Activated CD8-positive, alpha-beta memory T cell treated with anti-CD3 and anti-CD28 coated beads, Interleukin-2, amount 50 U/mL, for 4 hours (primary cell): ENCODE results near the gene FAM50A.
A peak's percentile ranks its signal among the peaks of the same experiment; 100 is the strongest.

Experiments
- DNase-seq: peaks from one replicate; pipeline ENCODE4 v3.0.0-alpha.2; 2020

FAM50A gene

GRCh38 chrX:154440623-154441357 is 3.2 kb upstream of the FAM50A start:
- no peak for DNase-seq

- DNase-seq = no peak
Observed at GRCh38 chrX:154441564-154441963, 2.4 kb upstream of the FAM50A start.

GRCh38 chrX:154441984-154442707 is 1.8 kb upstream of the FAM50A start:
- no peak for DNase-seq

GRCh38 chrX:154443479-154443910 is 446 bp upstream of the FAM50A start:
- no peak for DNase-seq

- DNase-seq = no peak
Observed at GRCh38 chrX:154444755-154445246, 860 bp downstream of the FAM50A start.

GRCh38 chrX:154445776-154446175 is 1.8 kb downstream of the FAM50A start:
- no peak for DNase-seq

- DNase-seq = no peak
Observed at GRCh38 chrX:154446430-154446829, 2.5 kb downstream of the FAM50A start.

- no peak for DNase-seq
Observed at GRCh38 chrX:154448484-154448883, 4.5 kb downstream of the FAM50A start.

- DNase-seq = no peak
Observed at GRCh38 chrX:154449618-154450017, 5.7 kb downstream of the FAM50A start.

- no peak for DNase-seq
Observed at GRCh38 chrX:154450312-154450711, 6.4 kb downstream of the FAM50A start.

GRCh38 chrX:154452823-154453222 is 8.9 kb downstream of the FAM50A start:
- no peak for DNase-seq

GRCh38 chrX:154457491-154458115 is 13.7 kb downstream of the FAM50A start:
- peak; percentile 59 for DNase-seq

- DNase-seq = peak; percentile 69
Observed at GRCh38 chrX:154458116-154458953, 14.4 kb downstream of the FAM50A start, which contains the start of gene PLXNA3. Gene PLXNA3, plus strand, starts transcription at chrX:154458281. Its CDS starts 1,903 bp downstream, at chrX:154460184.

GRCh38 chrX:154458954-154459778 is 15.2 kb downstream of the FAM50A start:
- no peak for DNase-seq

- no peak for DNase-seq
Observed at GRCh38 chrX:154459832-154460231, 15.9 kb downstream of the FAM50A start.

- no peak for DNase-seq
Observed at GRCh38 chrX:154460326-154460725, 16.4 kb downstream of the FAM50A start.

- no peak for DNase-seq
Observed at GRCh38 chrX:154462396-154462795, 18.5 kb downstream of the FAM50A start.

GRCh38 chrX:154463611-154464220 is 19.8 kb downstream of the FAM50A start:
- no peak for DNase-seq

- no peak for DNase-seq
Observed at GRCh38 chrX:154464806-154465365, 20.9 kb downstream of the FAM50A start.

- no peak for DNase-seq
Observed at GRCh38 chrX:154465601-154466000, 21.7 kb downstream of the FAM50A start.

- no peak for DNase-seq
Observed at GRCh38 chrX:154466036-154466435, 22.1 kb downstream of the FAM50A start.
